GM21619 (cell line): ENCODE data around the gene LMF1.

Experiments used
- ATAC-seq: cut with Tn5 transposase; IDR thresholded peaks from one replicate; pipeline ENCODE4 v1.9.1; 2021; ENCODE audit not compliant: unreplicated experiment

LMF1 gene

DNA sequence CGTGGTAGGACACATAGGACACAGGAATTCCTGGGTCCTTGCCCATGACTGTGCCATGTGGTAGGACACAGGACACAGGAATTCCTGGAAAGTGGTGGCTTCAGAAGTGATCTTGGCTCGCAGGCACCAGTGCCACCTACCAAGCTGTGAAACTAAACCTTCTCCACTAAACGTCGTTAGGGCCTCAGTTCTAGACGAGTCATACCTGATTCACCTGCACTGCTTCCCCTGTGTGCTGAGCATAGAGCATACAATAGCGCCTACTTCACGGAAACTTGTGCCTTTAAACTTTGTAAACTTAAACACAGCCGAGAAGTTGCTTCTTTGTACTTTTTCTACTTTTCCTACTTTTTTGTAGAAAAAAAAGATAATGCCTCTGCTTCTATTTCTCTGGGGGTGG lies 15.6 kb upstream of the LMF1 start:
- ATAC-seq: no peak

DNA sequence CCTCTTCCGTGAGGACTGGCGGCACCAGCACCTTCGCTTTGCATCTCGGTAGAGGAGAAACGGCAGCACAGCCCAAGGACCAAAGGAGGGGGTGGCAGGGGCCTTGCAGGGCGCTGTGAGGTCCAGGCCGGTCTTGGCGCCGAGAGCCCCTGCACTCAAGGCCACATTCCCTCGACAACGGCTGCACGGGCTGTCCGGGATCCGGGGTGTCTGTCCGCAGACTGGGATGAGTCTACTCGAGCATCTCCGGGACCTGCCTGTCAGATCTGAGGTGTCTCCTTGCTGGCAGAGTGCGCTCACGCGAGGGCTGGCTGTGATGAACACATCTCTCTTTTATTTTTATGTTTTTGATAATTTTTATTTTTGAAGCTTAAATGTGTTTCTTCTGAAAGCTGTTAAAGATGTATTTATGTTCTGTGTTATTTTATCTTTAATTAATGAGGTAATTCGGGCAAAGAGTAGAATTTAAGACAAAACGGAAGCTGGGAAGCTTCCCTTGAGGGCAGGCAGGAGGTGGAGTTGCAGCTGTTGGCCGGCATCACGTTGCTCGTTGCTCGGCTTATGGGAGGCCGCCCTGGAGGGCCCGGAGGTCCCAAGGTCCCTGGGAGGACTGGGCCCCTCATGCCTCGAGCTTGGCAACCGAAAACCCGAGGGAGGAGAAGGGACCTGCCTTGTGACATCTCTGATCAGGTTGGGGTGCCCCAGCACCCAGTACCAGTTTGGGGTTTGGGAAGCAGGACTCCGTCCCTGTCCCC lies 15.0 kb upstream of the LMF1 start:
- ATAC-seq: no peak

- ATAC-seq: no peak
These were observed 14.2 kb upstream of the LMF1 start for GRCh38 chr16:984736-985636.

DNA sequence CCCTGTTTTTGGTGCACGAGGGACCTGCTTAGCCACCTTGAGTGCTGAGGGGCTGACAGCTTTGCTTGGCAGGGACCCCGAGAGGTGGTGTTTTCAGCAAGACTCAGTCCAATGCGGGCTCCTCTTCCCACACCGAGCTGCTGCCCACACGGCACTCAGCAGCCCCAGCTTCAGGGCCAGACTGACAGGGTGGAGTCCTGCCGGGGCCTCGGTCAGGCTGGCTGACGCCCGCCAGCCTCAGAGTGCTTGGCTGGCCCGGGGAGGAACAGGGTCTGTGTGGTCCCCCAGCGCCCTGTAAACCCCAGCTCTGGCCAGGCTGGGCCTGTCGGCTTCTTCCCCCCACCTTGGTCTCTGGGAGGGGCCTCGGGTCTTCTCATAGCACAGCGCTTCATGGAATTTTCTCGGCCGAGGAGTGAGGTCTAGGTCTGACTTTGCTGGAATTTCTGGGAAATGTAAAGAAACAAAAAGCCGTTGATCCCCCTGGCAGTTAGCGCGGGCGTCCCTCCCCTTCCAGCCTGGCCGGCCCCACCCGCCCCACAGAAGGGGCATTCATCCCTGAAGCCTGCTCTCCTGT lies 13.4 kb upstream of the LMF1 start:
- ATAC-seq: no peak

DNA sequence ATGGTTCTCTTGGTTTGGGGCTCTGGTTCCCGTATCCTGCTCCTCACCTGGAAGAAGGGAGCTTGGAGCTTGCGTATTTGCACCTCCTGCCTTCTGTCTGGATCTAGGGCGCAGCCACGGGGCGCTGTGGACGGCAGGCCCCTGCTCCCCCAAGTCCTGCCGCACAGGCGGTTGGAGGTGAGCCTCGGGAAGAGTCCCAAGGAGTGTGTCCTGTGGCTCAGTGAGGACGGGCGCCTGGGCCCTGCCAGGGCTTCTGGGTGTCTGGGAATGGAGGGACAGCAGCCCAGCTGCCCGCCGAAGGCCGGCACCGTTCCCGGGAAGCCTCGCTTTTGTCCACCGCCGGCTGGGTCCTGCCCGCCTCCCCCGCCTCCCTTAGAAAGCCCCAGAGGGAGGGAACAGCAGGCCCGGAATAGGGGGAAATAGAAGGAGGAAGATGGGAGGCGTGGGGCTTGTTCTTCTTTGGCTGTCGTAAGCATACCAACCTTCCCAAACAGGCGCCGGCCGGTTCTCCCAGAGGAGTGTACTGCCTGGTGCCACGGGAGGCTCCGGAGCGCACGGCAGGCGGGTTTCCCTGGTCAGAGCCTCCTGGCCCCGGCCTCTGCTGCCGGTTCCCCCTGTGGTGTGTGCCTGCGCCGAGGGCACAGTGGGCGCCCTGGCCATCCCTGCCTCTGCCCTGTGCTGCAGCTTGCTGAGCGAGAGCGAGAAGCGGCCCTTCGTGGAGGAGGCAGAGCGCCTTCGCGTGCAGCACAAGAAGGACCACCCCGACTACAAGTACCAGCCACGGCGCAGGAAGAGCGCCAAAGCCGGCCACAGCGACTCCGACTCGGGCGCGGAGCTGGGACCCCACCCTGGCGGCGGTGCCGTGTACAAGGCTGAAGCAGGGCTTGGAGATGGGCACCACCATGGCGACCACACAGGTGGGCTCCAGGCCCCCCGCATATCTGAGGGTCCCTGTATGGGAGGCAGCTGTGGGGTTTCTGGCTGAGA lies 12.6 kb upstream of the LMF1 start:
- ATAC-seq: no peak

DNA sequence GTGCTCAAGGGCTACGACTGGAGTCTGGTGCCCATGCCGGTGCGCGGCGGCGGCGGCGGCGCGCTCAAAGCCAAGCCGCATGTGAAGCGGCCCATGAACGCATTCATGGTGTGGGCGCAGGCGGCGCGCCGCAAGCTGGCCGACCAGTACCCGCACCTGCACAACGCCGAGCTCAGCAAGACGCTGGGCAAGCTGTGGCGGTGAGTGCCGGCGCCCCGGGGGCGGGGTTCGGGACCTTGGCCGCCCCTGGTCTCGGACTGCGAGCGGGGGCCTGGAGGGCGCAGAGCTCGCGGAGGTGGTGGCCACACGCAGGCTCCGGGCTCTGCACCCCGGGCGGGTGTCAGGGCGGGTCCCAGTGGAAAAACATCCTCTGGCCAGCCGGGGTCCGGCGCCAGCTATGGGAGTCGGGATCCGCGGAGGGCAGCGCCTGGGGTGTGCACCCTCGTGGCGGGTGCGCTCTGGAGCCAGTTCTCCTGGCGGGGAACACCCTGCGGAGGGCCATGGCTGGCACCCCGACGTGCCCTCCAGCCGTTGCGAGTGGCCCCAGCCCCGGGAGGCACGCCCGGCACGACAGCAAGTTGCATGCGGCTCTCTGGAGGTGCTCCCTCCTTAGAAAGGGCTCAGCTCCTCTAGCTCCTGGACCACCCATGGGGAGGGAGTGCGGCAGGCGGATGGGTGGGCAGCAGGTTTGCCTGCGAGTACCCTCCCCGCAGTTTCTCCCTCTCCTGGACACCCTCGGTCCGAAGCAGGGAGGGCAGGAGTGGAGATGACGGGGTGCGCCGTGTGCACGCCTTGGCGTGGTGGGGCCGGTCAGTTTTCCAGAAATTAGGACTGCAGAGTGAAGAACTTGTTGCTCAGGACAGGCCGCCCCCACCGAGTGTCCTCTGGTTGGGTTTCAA lies 11.6 kb upstream of the LMF1 start:
- ATAC-seq: no peak

- no peak for ATAC-seq
These were observed 10.9 kb upstream of the LMF1 start, which contains the start of gene SOX8 for GRCh38 chr16:981695-982144. SOX8 (plus strand) TSS chr16:981770; CDS start chr16:981923, 153 bp downstream.

- ATAC-seq: no peak
These were observed 9.7 kb upstream of the LMF1 start for GRCh38 chr16:980595-980854.

- ATAC-seq: no peak
These were observed 9.2 kb upstream of the LMF1 start for GRCh38 chr16:979859-980594.

DNA sequence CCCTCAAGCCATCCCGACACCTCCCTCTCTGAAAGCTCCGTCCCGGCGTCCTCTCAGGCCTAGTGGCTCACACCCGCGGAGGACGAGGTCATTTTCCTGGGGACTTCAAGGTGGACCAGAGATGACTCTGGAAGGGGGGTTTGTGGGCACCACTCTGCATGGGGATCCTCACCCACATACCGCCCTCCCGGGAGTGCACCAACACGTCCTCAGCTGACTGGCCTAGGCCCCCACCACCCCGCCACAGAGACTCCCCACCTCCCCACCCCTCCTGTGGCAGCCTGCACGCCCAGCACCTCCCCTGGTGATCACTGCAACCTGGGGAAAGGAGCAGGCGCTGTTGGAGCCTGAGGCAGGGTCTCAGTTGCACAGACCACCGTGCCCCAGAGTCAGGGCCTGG lies 8.4 kb upstream of the LMF1 start:
- ATAC-seq: no peak

DNA sequence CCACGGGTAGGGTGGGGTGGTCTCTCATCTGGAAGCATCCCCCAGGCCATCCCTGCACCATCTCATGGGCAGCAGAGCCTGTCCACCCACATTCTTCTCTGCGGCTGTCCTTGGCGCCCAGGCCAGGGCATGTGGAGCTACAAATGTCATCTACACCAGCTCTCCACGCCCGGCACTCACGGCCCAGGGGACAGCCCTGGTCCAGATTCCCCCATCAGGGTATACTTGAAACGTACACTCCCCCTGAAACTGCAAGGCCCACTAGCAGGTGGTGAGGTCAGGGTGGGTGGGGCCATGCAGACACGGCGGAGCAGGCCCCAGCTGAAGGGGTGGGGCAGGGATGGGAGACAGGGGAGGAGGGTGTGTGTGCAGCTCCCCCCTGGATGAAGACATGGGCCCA lies 7.6 kb upstream of the LMF1 start:
- ATAC-seq: no peak

- no peak for ATAC-seq
These were observed 7.1 kb upstream of the LMF1 start for GRCh38 chr16:977896-978295.

- ATAC-seq: no peak
These were observed 6.4 kb upstream of the LMF1 start for GRCh38 chr16:977081-977701.

GRCh38 chr16:976389-976931 lies 5.7 kb upstream of the LMF1 start:
- ATAC-seq: no peak

GRCh38 chr16:975291-975690 lies 4.5 kb upstream of the LMF1 start:
- no peak for ATAC-seq

DNA sequence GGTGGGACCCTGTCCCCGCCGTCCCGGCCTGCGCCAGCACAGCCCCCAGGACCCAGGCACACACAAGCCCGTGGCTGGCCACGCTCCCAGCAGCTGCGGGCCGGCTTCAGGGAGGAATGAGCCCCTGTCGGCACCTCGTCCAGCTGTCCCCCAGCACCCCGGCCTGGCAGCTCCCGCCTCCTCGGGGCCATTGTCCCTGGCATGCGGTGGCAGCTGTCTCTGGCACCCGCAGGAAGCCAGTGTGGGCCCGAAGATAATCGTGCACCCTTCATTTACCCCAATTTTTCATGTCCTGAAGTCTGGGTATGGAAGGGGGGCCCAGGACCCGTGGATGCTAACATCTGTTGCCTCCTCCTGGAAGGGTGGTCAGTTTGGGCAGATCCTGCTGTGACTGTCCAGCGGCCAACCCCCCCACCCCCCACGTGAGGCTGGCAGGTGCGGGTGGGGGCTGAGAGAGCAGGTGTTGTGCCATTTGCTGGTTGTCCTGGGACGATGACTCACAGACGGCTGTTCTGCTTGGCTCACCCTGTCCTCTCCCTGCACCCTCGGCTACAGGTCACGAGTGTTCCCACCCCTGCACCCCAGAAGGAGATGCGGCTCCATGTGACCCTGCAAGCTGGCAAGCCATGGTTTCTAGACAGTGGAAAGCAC lies 4.0 kb upstream of the LMF1 start:
- no peak for ATAC-seq

DNA sequence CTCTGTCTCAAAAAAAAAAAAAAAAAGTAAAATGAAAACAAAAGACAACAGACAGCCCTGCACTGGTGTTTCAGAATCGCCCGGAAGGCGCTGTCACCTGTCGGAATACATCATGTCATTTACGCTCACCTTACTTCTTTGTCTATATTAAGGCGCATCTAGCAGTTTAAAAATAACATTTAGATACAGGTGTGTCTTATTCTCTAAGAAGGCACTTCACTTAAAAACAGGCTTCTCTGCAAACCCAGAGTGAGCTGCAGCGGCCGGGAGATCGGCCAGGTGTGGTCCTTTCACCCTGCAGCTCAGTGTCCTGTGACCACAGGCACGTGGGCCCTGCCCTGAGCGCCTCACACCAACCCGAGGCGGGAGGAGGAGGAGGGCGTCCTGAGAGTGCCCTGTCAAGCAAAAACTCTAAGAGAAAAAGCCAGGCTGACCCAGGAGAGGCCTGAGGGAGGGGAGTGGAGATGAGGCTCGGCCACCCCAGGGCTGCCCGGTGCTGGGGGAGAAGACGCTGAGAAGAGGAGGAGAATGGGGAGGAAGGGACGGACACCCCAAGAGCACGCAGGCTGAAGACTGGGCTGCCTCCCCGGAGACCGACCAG lies 3.3 kb upstream of the LMF1 start:
- no peak for ATAC-seq

GRCh38 chr16:973366-973765 lies 2.6 kb upstream of the LMF1 start:
- ATAC-seq: no peak
